OCI-LY3 (cell line): ENCODE results near the gene IL1RAPL1.

Source experiments
- EZH2phosphoT487 ChIP-seq: fragments of 200-600 bp; shearing (Covaris generic); IDR thresholded peaks from 2 replicates; pipeline ENCODE4 v1.6.1; 2018; ENCODE audit warnings: antibody characterized with exemption, mixed run types, low read depth
- TF ChIP-seq, protein P1 (sequence below): fragments of 200-600, 300-600 bp; sonication (generic); IDR thresholded peaks from 2 replicates; pipeline ENCODE4 v1.5.1; 2014; ENCODE audit warnings: antibody characterized with exemption, low read length, low read depth

- TF ChIP-seq, protein P1, sequence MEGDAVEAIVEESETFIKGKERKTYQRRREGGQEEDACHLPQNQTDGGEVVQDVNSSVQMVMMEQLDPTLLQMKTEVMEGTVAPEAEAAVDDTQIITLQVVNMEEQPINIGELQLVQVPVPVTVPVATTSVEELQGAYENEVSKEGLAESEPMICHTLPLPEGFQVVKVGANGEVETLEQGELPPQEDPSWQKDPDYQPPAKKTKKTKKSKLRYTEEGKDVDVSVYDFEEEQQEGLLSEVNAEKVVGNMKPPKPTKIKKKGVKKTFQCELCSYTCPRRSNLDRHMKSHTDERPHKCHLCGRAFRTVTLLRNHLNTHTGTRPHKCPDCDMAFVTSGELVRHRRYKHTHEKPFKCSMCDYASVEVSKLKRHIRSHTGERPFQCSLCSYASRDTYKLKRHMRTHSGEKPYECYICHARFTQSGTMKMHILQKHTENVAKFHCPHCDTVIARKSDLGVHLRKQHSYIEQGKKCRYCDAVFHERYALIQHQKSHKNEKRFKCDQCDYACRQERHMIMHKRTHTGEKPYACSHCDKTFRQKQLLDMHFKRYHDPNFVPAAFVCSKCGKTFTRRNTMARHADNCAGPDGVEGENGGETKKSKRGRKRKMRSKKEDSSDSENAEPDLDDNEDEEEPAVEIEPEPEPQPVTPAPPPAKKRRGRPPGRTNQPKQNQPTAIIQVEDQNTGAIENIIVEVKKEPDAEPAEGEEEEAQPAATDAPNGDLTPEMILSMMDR: no peak
- TF ChIP-seq EZH2phosphoT487: no peak
Measured at GRCh38 chrX:29867971-29868370, 1280.7 kb downstream of the IL1RAPL1 start.
